GM19397 (cell line): ENCODE measurements around the gene CLDND2.
"Not testable (repeated sequence)": the region's sequence is repeated elsewhere in the genome, so short reads cannot be mapped to it uniquely, and the experiment has no call there.

ENCODE experiments used
- ATAC-seq: cut with Tn5 transposase; IDR thresholded peaks from one replicate; pipeline ENCODE4 v1.9.1; 2021; ENCODE audit warnings: mild to moderate bottlenecking, moderate library complexity; ENCODE audit not compliant: unreplicated experiment

The CLDND2 gene

GRCh38 chr19:51368366-51369282, at the start of gene CLDND2:
CLDND2 (minus strand) TSS chr19:51369003; CDS start chr19:51368577, 426 bp downstream.
- no peak for ATAC-seq

- peak; percentile 29 for ATAC-seq
Measured at GRCh38 chr19:51417810-51418157, 49.0 kb upstream of the CLDND2 start.

GRCh38 chr19:51417107-51417809, 48.5 kb upstream of the CLDND2 start, which contains the start of gene SIGLEC10:
SIGLEC10 (minus strand) TSS chr19:51417642; CDS start chr19:51417581, 61 bp downstream.
- peak; percentile 71 for ATAC-seq

- not testable (repeated sequence) for ATAC-seq
Measured at GRCh38 chr19:51416422-51416821, 47.6 kb upstream of the CLDND2 start.

GRCh38 chr19:51415187-51415586, 46.4 kb upstream of the CLDND2 start:
- ATAC-seq, result no peak

- no peak for ATAC-seq
Measured at GRCh38 chr19:51410950-51411748, 42.3 kb upstream of the CLDND2 start.

- no peak for ATAC-seq
Measured at GRCh38 chr19:51407511-51408131, 38.8 kb upstream of the CLDND2 start.

GRCh38 chr19:51402117-51402516, 33.3 kb upstream of the CLDND2 start:
- no peak for ATAC-seq

- not testable (repeated sequence) for ATAC-seq
Measured at GRCh38 chr19:51399936-51400335, 31.1 kb upstream of the CLDND2 start.

GRCh38 chr19:51399231-51399630, 30.4 kb upstream of the CLDND2 start:
- no peak for ATAC-seq

- no peak for ATAC-seq
Measured at GRCh38 chr19:51398096-51398704, 29.4 kb upstream of the CLDND2 start.

GRCh38 chr19:51397453-51397852, 28.6 kb upstream of the CLDND2 start:
- ATAC-seq, result not testable (repeated sequence)

- ATAC-seq, result no peak
Measured at GRCh38 chr19:51396175-51396574, 27.4 kb upstream of the CLDND2 start.

- peak; percentile 92 for ATAC-seq
Measured at GRCh38 chr19:51394050-51394836, 25.4 kb upstream of the CLDND2 start.

GRCh38 chr19:51392701-51393100, 23.9 kb upstream of the CLDND2 start:
- no peak for ATAC-seq

GRCh38 chr19:51391073-51391611, 22.3 kb upstream of the CLDND2 start:
- ATAC-seq, result no peak

GRCh38 chr19:51389143-51389542, 20.3 kb upstream of the CLDND2 start:
- ATAC-seq, result no peak

GRCh38 chr19:51387924-51388389, 19.2 kb upstream of the CLDND2 start, which contains the start of gene LIM2:
LIM2 (minus strand) TSS chr19:51387974; CDS start chr19:51387443, 531 bp downstream.
- ATAC-seq, result no peak
